NCI-H510A treated with DMSO at 0.1 percent for 48 hours (cell line): ENCODE measurements around the gene RPL13A.
"Not testable (repeated sequence)": the region's sequence is repeated elsewhere in the genome, so short reads cannot be mapped to it uniquely, and the experiment has no call there.

Experiments
- DNase-seq: peaks from one replicate; lab custom pipeline; 2025; lab: John Stamatoyannopoulos, UW

RPL13A gene

GRCh38 chr19:49456326-49456725 lies 31.1 kb upstream of the RPL13A start:
- no peak for DNase-seq

- DNase-seq: no peak
Measured at GRCh38 chr19:49458567-49458903, 28.9 kb upstream of the RPL13A start.

- DNase-seq: no peak
Measured at GRCh38 chr19:49459388-49459787, 28.0 kb upstream of the RPL13A start.

- DNase-seq: not testable (repeated sequence)
Measured at GRCh38 chr19:49461130-49461529, 26.3 kb upstream of the RPL13A start.

GRCh38 chr19:49461656-49462055 lies 25.8 kb upstream of the RPL13A start:
- no peak for DNase-seq

- no peak for DNase-seq
Measured at GRCh38 chr19:49462492-49462891, 24.9 kb upstream of the RPL13A start.

GRCh38 chr19:49463960-49464740 lies 23.3 kb upstream of the RPL13A start:
- no peak for DNase-seq

GRCh38 chr19:49465371-49465770 lies 22.0 kb upstream of the RPL13A start:
- DNase-seq: no peak

GRCh38 chr19:49468199-49468598 lies 19.2 kb upstream of the RPL13A start:
- no peak for DNase-seq

- DNase-seq: no peak
Measured at GRCh38 chr19:49468746-49469447, 18.5 kb upstream of the RPL13A start.

GRCh38 chr19:49469828-49470614 lies 17.4 kb upstream of the RPL13A start:
- DNase-seq: no peak

- no peak for DNase-seq
Measured at GRCh38 chr19:49470615-49470978, 16.8 kb upstream of the RPL13A start.

- no peak for DNase-seq
Measured at GRCh38 chr19:49472936-49473335, 14.5 kb upstream of the RPL13A start.

GRCh38 chr19:49473501-49473867 lies 13.9 kb upstream of the RPL13A start:
- DNase-seq: not testable (repeated sequence)

- peak; percentile 29 for DNase-seq
Measured at GRCh38 chr19:49473868-49474541, 13.4 kb upstream of the RPL13A start, which contains the start of gene FLT3LG. Gene FLT3LG, plus strand, starts transcription at chr19:49474215. Its CDS starts 425 bp downstream, at chr19:49474640.

- no peak for DNase-seq
Measured at GRCh38 chr19:49474542-49474924, 12.9 kb upstream of the RPL13A start.

GRCh38 chr19:49475191-49475917 lies 12.1 kb upstream of the RPL13A start:
- no peak for DNase-seq

- peak; percentile 68 for DNase-seq
Measured at GRCh38 chr19:49475995-49476880, 11.2 kb upstream of the RPL13A start.

GRCh38 chr19:49479975-49480628 lies 7.3 kb upstream of the RPL13A start:
- no peak for DNase-seq
